Esophagus muscularis mucosa (tissue), 3 donors: ENCODE results near the gene GMDS.

Experiments used
- CTCF ChIP-seq, 3 experiments: fragments of 200-600 bp in 2 of 3; fragments of 450-650 bp in 1 of 3; sonication (generic) in 2 of 3; IDR thresholded peaks; one replicate each; pipeline ENCODE4 v1.5.1; 2017 to 2019; ENCODE audit warnings: antibody characterized with exemption in 3 of 3, mild to moderate bottlenecking in 2 of 3, moderate library complexity in 1 of 3
- POLR2A ChIP-seq: fragments of 450-650 bp; IDR thresholded peaks from one replicate; pipeline ENCODE4 v1.6.1; 2017; ENCODE audit warnings: antibody characterized with exemption, moderate library complexity, mild to moderate bottlenecking, low read depth
- POLR2AphosphoS5 ChIP-seq, 2 donors: sonication (generic); formaldehyde crosslinking; IDR thresholded peaks; one replicate each; pipeline ENCODE4 v1.6.1; 2017; ENCODE audit warnings: antibody characterized with exemption in 2 of 2

GRCh38 chr6:2047855-2048254, 197.6 kb downstream of the GMDS start:
- TF ChIP-seq CTCF (IDR thresholded peaks at IDR 0.05) (no peak), POLR2AphosphoS5 (IDR thresholded peaks at IDR 0.05) (no peak), POLR2A (no peak)
